Neural progenitor cell (in vitro differentiated cells): ENCODE data around the gene SPECC1L. TPM values are rescaled to one million over a fixed set of nuclear protein-coding genes. Genes with fewer than 3 reads are reported as not detected.

Source experiments
- DNase-seq: peaks from one replicate; pipeline ENCODE4 v3.0.0-alpha.2; 2016; ENCODE audit warnings: low spot score
- H2AFZ ChIP-seq: fragments of 200-600 bp; sonication (generic); replicated peaks from 2 replicates; pipeline ENCODE4 v1.6.1; 2016; ENCODE audit warnings: antibody characterized with exemption
- H3F3A ChIP-seq: fragments of 200-600 bp; sonication (generic); 2 replicates; pipeline ENCODE4 v1.6.1; 2016; ENCODE audit warnings: antibody characterized with exemption, low read depth
- H3K27ac ChIP-seq: fragments of 200-600 bp; sonication (generic); 2 replicates; pipeline ENCODE4 v1.5.1; 2016; ENCODE audit warnings: mild to moderate bottlenecking
- H3K27me3 ChIP-seq: fragments of 200-600 bp; sonication (generic); 2 replicates; pipeline ENCODE4 v1.6.1; 2016; ENCODE audit warnings: mild to moderate bottlenecking, moderate library complexity
- H3K36me3 ChIP-seq: fragments of 200-600 bp; sonication (generic); 2 replicates; pipeline ENCODE4 v1.5.1; 2016
- H3K4me1 ChIP-seq: fragments of 200-600 bp; sonication (generic); 2 replicates; pipeline ENCODE4 v1.6.1; 2016; ENCODE audit warnings: mixed run types
- H3K4me2 ChIP-seq: fragments of 200-600 bp; sonication (generic); 2 replicates; pipeline ENCODE4 v1.6.1; 2016
- H3K4me3 ChIP-seq: fragments of 200-600 bp; sonication (generic); 2 replicates; pipeline ENCODE4 v1.5.1; 2016
- H3K79me2 ChIP-seq: fragments of 200-600 bp; sonication (generic); 2 replicates; pipeline ENCODE4 v1.6.1; 2016; ENCODE audit warnings: low read depth
- H3K9ac ChIP-seq: fragments of 200-600 bp; sonication (generic); 2 replicates; pipeline ENCODE4 v1.6.1; 2016
- H3K9me3 ChIP-seq: fragments of 200-600 bp; sonication (generic); 2 replicates; pipeline ENCODE4 v1.5.1; 2016; ENCODE audit warnings: low read depth
- H4K20me1 ChIP-seq: fragments of 200-600 bp; sonication (generic); 2 replicates; pipeline ENCODE4 v1.6.1; 2016; ENCODE audit warnings: low read depth
- H3K27ac Mint-ChIP-seq: 3 replicates; pipeline ENCODE4 v1.8.0; 2021; ENCODE audit warnings: mixed read lengths
- H3K27me3 Mint-ChIP-seq: 2 replicates; pipeline ENCODE4 v1.8.0; 2022; ENCODE audit warnings: low read depth, mild to moderate bottlenecking, inconsistent platforms, moderate library complexity, mixed read lengths; ENCODE audit not compliant: insufficient read depth
- H3K36me3 Mint-ChIP-seq: 3 replicates; pipeline ENCODE4 v1.8.0; 2021; ENCODE audit warnings: mixed read lengths
- H3K4me1 Mint-ChIP-seq: 3 replicates; pipeline ENCODE4 v1.8.0; 2021; ENCODE audit warnings: mixed read lengths
- H3K4me3 Mint-ChIP-seq: 3 replicates; pipeline ENCODE4 v1.8.0; 2021; ENCODE audit warnings: mild to moderate bottlenecking, moderate library complexity, mixed read lengths
- H3K9me3 Mint-ChIP-seq: 3 replicates; pipeline ENCODE4 v1.8.0; 2020; ENCODE audit warnings: mixed read lengths
- EZH2 ChIP-seq: fragments of 200-600 bp; sonication (generic); IDR thresholded peaks from 2 replicates; pipeline ENCODE4 v1.6.1; 2017; ENCODE audit warnings: antibody characterized with exemption, mild to moderate bottlenecking, moderate library complexity
- EZH2phosphoT487 ChIP-seq: fragments of 200-600 bp; sonication (generic); IDR thresholded peaks from 2 replicates; pipeline ENCODE4 v1.6.1; 2017; ENCODE audit warnings: antibody characterized with exemption
- total RNA-seq: library from RNA; depleted of rRNA; stranded (reverse); fragments of >200 nt; gene quantifications from 2 replicates; pipeline ENCODE4 v1.2.3, GENCODE V29; 2015; ENCODE audit warnings: low replicate concordance
- TF ChIP-seq, protein P1 (sequence below): fragments of 200-600 bp; sonication (generic); IDR thresholded peaks from 2 replicates; pipeline ENCODE4 v1.5.1; 2017; ENCODE audit warnings: antibody characterized with exemption, mild to moderate bottlenecking

SPECC1L gene
- total RNA-seq, 1 donor from 2014 or later = 48.9 TPM

DNA sequence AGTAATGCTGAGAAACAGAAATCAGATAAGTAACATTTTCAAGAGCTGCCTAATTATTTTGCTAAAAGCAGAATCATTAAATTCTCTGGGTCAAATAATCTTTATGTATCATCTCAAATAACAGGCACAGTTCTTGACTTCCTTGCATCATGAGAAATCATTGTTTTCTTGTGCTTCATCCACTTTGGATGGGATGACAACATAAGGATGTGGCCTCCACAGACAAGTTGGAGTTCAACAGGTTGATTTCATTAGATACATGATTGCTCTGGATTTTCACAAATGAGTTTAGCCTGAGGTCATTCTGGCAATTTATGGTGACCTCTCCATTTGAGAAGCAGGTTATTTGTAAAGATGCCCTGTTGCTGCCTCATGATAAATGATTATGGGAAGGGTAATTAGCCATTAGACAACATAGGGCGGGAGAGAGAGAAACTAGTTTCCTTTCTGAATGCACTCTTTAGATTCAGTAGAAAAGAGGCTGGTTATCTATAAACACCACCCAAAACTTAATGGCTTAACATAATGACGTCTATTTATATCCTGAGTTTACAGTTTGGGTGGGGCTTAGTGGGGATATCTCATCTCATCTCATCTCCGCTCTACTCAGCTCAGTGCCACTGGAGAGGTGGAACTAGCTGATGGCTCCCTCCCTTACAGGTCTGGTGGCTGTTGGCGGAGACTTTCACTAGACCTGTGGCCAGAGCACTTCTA lies 121.7 kb downstream of the SPECC1L start:
- Histone ChIP-seq H3K27me3 (no peaks in the 10 kb centered on the region), H3K9ac (no peak overlapping the region), H3K79me2 (no peaks in the 10 kb centered on the region), H3K4me1 (peaks cover 4% of the 10 kb centered on the region), H3K9me3 (no peaks in the 10 kb centered on the region), H4K20me1 (peaks cover 10% of the 10 kb centered on the region), H3K27ac (no peak overlapping the region), H3K4me2 (no peak overlapping the region), H2AFZ (no peak overlapping the region), H3K4me3 (no peak overlapping the region), H3K36me3 (no peaks in the 10 kb centered on the region), H3F3A (no peaks in the 10 kb centered on the region)
- Mint-ChIP-seq H3K9me3 (no peaks in the 10 kb centered on the region), H3K4me1 (no peaks in the 10 kb centered on the region), H3K27ac (no peak overlapping the region), H3K4me3 (no peak overlapping the region), H3K27me3 (no peaks in the 10 kb centered on the region), H3K36me3 (peaks cover 15% of the 10 kb centered on the region)
- DNase-seq = no peak
- TF ChIP-seq EZH2 = no peak
- TF ChIP-seq, protein P1, sequence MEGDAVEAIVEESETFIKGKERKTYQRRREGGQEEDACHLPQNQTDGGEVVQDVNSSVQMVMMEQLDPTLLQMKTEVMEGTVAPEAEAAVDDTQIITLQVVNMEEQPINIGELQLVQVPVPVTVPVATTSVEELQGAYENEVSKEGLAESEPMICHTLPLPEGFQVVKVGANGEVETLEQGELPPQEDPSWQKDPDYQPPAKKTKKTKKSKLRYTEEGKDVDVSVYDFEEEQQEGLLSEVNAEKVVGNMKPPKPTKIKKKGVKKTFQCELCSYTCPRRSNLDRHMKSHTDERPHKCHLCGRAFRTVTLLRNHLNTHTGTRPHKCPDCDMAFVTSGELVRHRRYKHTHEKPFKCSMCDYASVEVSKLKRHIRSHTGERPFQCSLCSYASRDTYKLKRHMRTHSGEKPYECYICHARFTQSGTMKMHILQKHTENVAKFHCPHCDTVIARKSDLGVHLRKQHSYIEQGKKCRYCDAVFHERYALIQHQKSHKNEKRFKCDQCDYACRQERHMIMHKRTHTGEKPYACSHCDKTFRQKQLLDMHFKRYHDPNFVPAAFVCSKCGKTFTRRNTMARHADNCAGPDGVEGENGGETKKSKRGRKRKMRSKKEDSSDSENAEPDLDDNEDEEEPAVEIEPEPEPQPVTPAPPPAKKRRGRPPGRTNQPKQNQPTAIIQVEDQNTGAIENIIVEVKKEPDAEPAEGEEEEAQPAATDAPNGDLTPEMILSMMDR = no peak
- TF ChIP-seq EZH2phosphoT487 = no peak

- no peaks in the 10 kb centered on the region for H3K27me3 ChIP-seq
- TF ChIP-seq, protein P1 = no peak
- no peak for TF ChIP-seq EZH2phosphoT487
- no peak for TF ChIP-seq EZH2
- H3K27ac Mint-ChIP-seq = no peak overlapping the region
- H3K4me3 Mint-ChIP-seq = no peak overlapping the region
- no peak overlapping the region for H3K27ac ChIP-seq
- H3K27me3 Mint-ChIP-seq = no peaks in the 10 kb centered on the region
- H3K79me2 ChIP-seq = no peaks in the 10 kb centered on the region
- H3K9me3 Mint-ChIP-seq = no peaks in the 10 kb centered on the region
- H3K36me3 Mint-ChIP-seq = peaks cover 17% of the 10 kb centered on the region
- no peak overlapping the region for H3K4me3 ChIP-seq
- H3K36me3 ChIP-seq = no peaks in the 10 kb centered on the region
- H2AFZ ChIP-seq = no peak overlapping the region
- no peak for DNase-seq
- no peak overlapping the region for H3K4me2 ChIP-seq
- no peak overlapping the region for H3K9ac ChIP-seq
- H3F3A ChIP-seq = no peaks in the 10 kb centered on the region
- H4K20me1 ChIP-seq = peaks cover 10% of the 10 kb centered on the region
- no peaks in the 10 kb centered on the region for H3K9me3 ChIP-seq
- no peaks in the 10 kb centered on the region for H3K4me1 Mint-ChIP-seq
- H3K4me1 ChIP-seq = peaks cover 4% of the 10 kb centered on the region
These were observed 122.5 kb downstream of the SPECC1L start for GRCh38 chr22:24393012-24393559.

DNA sequence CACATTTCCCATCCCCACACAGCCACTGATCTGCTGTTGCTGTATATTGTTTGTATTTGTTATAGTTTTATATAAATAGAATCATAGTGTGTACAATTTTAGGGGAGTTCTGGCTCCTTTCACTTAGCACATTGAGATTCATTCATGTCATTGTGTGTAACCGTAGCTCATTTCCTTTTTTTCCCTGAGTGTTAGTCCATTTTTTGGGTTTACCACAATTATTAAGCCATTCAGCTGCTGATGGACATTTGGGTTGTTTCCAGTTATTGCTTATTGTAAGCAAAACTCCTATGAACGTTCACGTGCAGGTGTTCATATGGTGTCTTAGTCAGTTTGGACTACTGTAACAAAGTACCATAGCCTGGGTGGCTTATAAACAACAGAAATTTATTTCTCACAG lies 123.2 kb downstream of the SPECC1L start:
- Histone ChIP-seq H3K27me3 (no peaks in the 10 kb centered on the region), H3K36me3 (no peaks in the 10 kb centered on the region), H4K20me1 (peaks cover 10% of the 10 kb centered on the region), H3K27ac (no peak overlapping the region), H3K9ac (no peak overlapping the region), H3K4me3 (no peak overlapping the region), H3F3A (no peaks in the 10 kb centered on the region), H3K79me2 (no peaks in the 10 kb centered on the region), H2AFZ (no peak overlapping the region), H3K4me2 (no peak overlapping the region), H3K9me3 (no peaks in the 10 kb centered on the region), H3K4me1 (peaks cover 4% of the 10 kb centered on the region)
- no peaks in the 10 kb centered on the region for H3K27me3 Mint-ChIP-seq
- H3K9me3 Mint-ChIP-seq = no peaks in the 10 kb centered on the region
- H3K27ac Mint-ChIP-seq = no peak overlapping the region
- H3K36me3 Mint-ChIP-seq = peaks cover 21% of the 10 kb centered on the region
- no peak for DNase-seq
- no peaks in the 10 kb centered on the region for H3K4me1 Mint-ChIP-seq
- TF ChIP-seq EZH2 (no peak), EZH2phosphoT487 (no peak)
- TF ChIP-seq, protein P1 = no peak
- H3K4me3 Mint-ChIP-seq = no peak overlapping the region
